Ascending aorta (tissue), 2 donors: Measurements from ENCODE around the gene STT3A. TPM values are rescaled to one million over a fixed set of nuclear protein-coding genes. Genes with fewer than 3 reads are reported as not detected.

Experiments
- DNase-seq, 2 donors: peaks; one replicate each; pipeline ENCODE4 v3.0.0-alpha.2; 2019; ENCODE audit warnings: low spot score in 2 of 2
- H3K27ac ChIP-seq, 2 donors: fragments of 200-600 bp; sonication (generic); one replicate each; pipeline ENCODE4 v1.5.1; 2016 to 2017; ENCODE audit warnings: mild to moderate bottlenecking in 1 of 2
- H3K27me3 ChIP-seq: fragments of 200-600 bp; sonication (generic); one replicate; pipeline ENCODE4 v1.5.1; 2017
- H3K36me3 ChIP-seq, 2 donors: fragments of 200-600 bp; sonication (generic); one replicate each; pipeline ENCODE4 v1.5.1; 2016
- H3K4me1 ChIP-seq, 2 donors: fragments of 200-600 bp; sonication (generic); one replicate each; pipeline ENCODE4 v1.5.1; 2016 to 2017; ENCODE audit warnings: mild to moderate bottlenecking in 1 of 2
- H3K4me3 ChIP-seq, 2 donors: fragments of 200-600 bp; sonication (generic); one replicate each; pipeline ENCODE4 v1.5.1; 2016 to 2017; ENCODE audit warnings: mild to moderate bottlenecking in 1 of 2
- H3K9me3 ChIP-seq, 2 donors: fragments of 200-600 bp; sonication (generic); one replicate each; pipeline ENCODE4 v1.5.1; 2016
- CTCF ChIP-seq, 3 experiments: fragments of 200-600 bp in 2 of 3; fragments of 450-650 bp in 1 of 3; sonication (generic) in 2 of 3; IDR thresholded peaks; one replicate each; pipeline ENCODE4 v1.5.1; 2016 to 2019; ENCODE audit warnings: antibody characterized with exemption in 3 of 3, mild to moderate bottlenecking in 1 of 3, moderate library complexity in 1 of 3
- intact Hi-C: fragments of 100-400 bp; cut with DNase I; formaldehyde crosslinking; loops from one replicate; pipeline ENCODE4 v1.15.1; 2023
- total RNA-seq: library from RNA; depleted of rRNA; stranded (reverse); fragments of >200 nt; gene quantifications from one replicate; pipeline ENCODE4 v1.1.0, GENCODE V29; 2016

STT3A gene
- total RNA-seq, 1 donor from 2014 or later: 88.9 TPM

- intact Hi-C loops: loop anchor here (1.0 to 10.0 kb wide), 8 partner anchors 32 to 670 kb away; partner anchors contain the start of genes CCDC15, CDON, EI24 and FAM118B
- Histone ChIP-seq H3K27me3 (no peaks in the 10 kb centered on the region), H3K4me3 (peak within 1 kb of the TSS; percentile 65 to 68), H3K9me3 (no peaks in the 10 kb centered on the region), H3K36me3 (peaks cover 13 to 15% of the 10 kb centered on the region in 2 donors), H3K27ac (peak within 1 kb of the TSS; percentile 88 to 95), H3K4me1 (peaks cover 0 to 17% of the 10 kb centered on the region in 2 donors)
- DNase-seq: no peak
- TF ChIP-seq CTCF (IDR thresholded peaks at IDR 0.05): no peak
Observed at GRCh38 chr11:125624756-125625213, 32.1 kb downstream of the STT3A start, which contains the start of gene CHEK1. TSS of gene CHEK1 (plus strand) at chr11:125625163. CDS start at chr11:125626769, 1,606 bp downstream.

- DNase-seq: no peak
- no peak for TF ChIP-seq CTCF (IDR thresholded peaks at IDR 0.05)
- Histone ChIP-seq H3K4me1 (peaks cover 0 to 17% of the 10 kb centered on the region in 2 donors), H3K9me3 (no peaks in the 10 kb centered on the region), H3K27me3 (no peaks in the 10 kb centered on the region), H3K27ac (peak overlapping the region; percentile 88 to 95), H3K36me3 (peaks cover 9 to 11% of the 10 kb centered on the region in 2 donors), H3K4me3 (peak overlapping the region; percentile 65 to 68)
- intact Hi-C loops: loop anchor here (1.0 to 10.0 kb wide), 7 partner anchors 33 to 670 kb away; partner anchors contain the start of genes CCDC15, EI24, FAM118B and FEZ1
Observed at GRCh38 chr11:125625225-125625629, 32.6 kb downstream of the STT3A start.

- Histone ChIP-seq H3K36me3 (peaks cover 4 to 6% of the 10 kb centered on the region in 2 donors), H3K4me3 (peak overlapping the region; percentile 65 to 68), H3K9me3 (no peaks in the 10 kb centered on the region), H3K4me1 (peaks cover 0 to 17% of the 10 kb centered on the region in 2 donors), H3K27me3 (no peaks in the 10 kb centered on the region), H3K27ac (peak overlapping the region; percentile 88 to 95)
- no peak for TF ChIP-seq CTCF (IDR thresholded peaks at IDR 0.05)
- DNase-seq: peak; percentile 34 to 92
- intact Hi-C loops: loop anchor here (1.0 to 10.0 kb wide), 7 partner anchors 33 to 671 kb away; partner anchors contain the start of genes CCDC15, EI24, FAM118B and FEZ1
Observed at GRCh38 chr11:125625630-125626287, 33.1 kb downstream of the STT3A start.

- H3K4me3 ChIP-seq: peak overlapping the region; percentile 65 to 68
- TF ChIP-seq CTCF (IDR thresholded peaks at IDR 0.05): peak in 1 of 3 experiments; percentile 20
- H3K27ac ChIP-seq: peak overlapping the region; percentile 88 to 95
- H3K4me1 ChIP-seq: peaks cover 0 to 17% of the 10 kb centered on the region in 2 donors
- no peaks in the 10 kb centered on the region for H3K36me3 ChIP-seq
- intact Hi-C loops: loop anchor here (5.0 to 10.0 kb wide), 4 partner anchors 261 to 672 kb away; partner anchors contain the start of genes CCDC15, FAM118B, FOXRED1 and HYLS1
- no peak for DNase-seq
- no peaks in the 10 kb centered on the region for H3K9me3 ChIP-seq
- H3K27me3 ChIP-seq: no peaks in the 10 kb centered on the region
Observed at GRCh38 chr11:125626288-125626950, 33.8 kb downstream of the STT3A start.

GRCh38 chr11:125627236-125627910, 34.7 kb downstream of the STT3A start:
- DNase-seq: no peak
- no peaks in the 10 kb centered on the region for H3K27me3 ChIP-seq
- no peaks in the 10 kb centered on the region for H3K36me3 ChIP-seq
- intact Hi-C loops: loop anchor here (5.0 to 10.0 kb wide), 4 partner anchors 260 to 673 kb away; partner anchors contain the start of genes CCDC15, FAM118B, FOXRED1 and HYLS1
- peaks cover 0 to 17% of the 10 kb centered on the region in 2 donors for H3K4me1 ChIP-seq
- H3K27ac ChIP-seq: no peak overlapping the region
- H3K4me3 ChIP-seq: no peak overlapping the region
- no peaks in the 10 kb centered on the region for H3K9me3 ChIP-seq
- no peak for TF ChIP-seq CTCF (IDR thresholded peaks at IDR 0.05)
